Endothelial cell of umbilical vein (primary cell): ENCODE data around the gene GMPR2. TPM values are rescaled to one million over a fixed set of nuclear protein-coding genes. Genes with fewer than 3 reads are reported as not detected.

Source experiments
- BruUV-seq: library from RNA; stranded (reverse); fragments of 400-500 nt; replicated peaks from 2 replicates; lab custom pipeline; 2021; lab: Mats Ljungman, UMichigan
- CTCF ChIA-PET: fragments of 300-600, 350-600 bp; sonication (Branson Sonifier 250); formaldehyde crosslinking; loops from one replicate; lab custom pipeline; 2021; ENCODE audit warnings: antibody characterized with exemption, inconsistent platforms; lab: Charles Lee
- POLR2A ChIA-PET: fragments of 300-600, 350-600 bp; sonication (Branson Sonifier 250); formaldehyde crosslinking; loops from one replicate; lab custom pipeline; 2021; ENCODE audit warnings: antibody characterized with exemption, inconsistent platforms; lab: Charles Lee
- DNase-seq: peaks from one replicate; pipeline ENCODE4 v3.0.0-alpha.2; 2011; ENCODE audit warnings: low read depth, low spot score
- FAIRE-seq: peaks from 2 replicates; lab custom pipeline; 2011; peaks lifted over from hg19 to GRCh38; lab: Jason Lieb, UNC
- H2AFZ ChIP-seq: 2 replicates; pipeline ENCODE4 v1.6.0; 2012; ENCODE audit warnings: low read depth, low read length, control low read depth, inconsistent platforms
- H3K27ac ChIP-seq: 2 replicates; pipeline ENCODE4 v1.5.1; 2011; ENCODE audit warnings: low read depth, mild to moderate bottlenecking, control low read depth, low read length, moderate library complexity; ENCODE audit not compliant: insufficient read depth
- H3K27me3 ChIP-seq, 2 experiments: 2 replicates each; pipeline versions ENCODE4 v1.6.0 to v1.6.1; 2011; ENCODE audit warnings: low read length in 2 of 2, mixed read lengths in 1 of 2; ENCODE audit not compliant: control insufficient read depth in 2 of 2, insufficient read depth in 2 of 2
- H3K36me3 ChIP-seq, 2 experiments: 2 replicates in 1 of 2; 3 replicates in 1 of 2; pipeline ENCODE4 v1.5.1; 2011; ENCODE audit warnings: low read length in 2 of 2, mild to moderate bottlenecking in 1 of 2, moderate library complexity in 1 of 2; ENCODE audit not compliant: control insufficient read depth in 2 of 2, insufficient read depth in 2 of 2; ENCODE audit errors: extremely low read depth in 1 of 2
- H3K4me1 ChIP-seq: 3 replicates; pipeline ENCODE4 v1.5.1; 2011; ENCODE audit warnings: mild to moderate bottlenecking, low read length; ENCODE audit not compliant: control insufficient read depth, insufficient read depth; ENCODE audit errors: extremely low read depth
- H3K4me2 ChIP-seq: 2 replicates; pipeline ENCODE4 v1.6.1; 2011; ENCODE audit warnings: low read length, control low read depth, mixed read lengths; ENCODE audit not compliant: insufficient read depth
- H3K4me3 ChIP-seq, 3 experiments: fragments of 200-600 bp in 1 of 3; sonication (generic), shearing (Covaris generic) in 1 of 3; replicated peaks in 1 of 3; 2 replicates each; pipeline ENCODE4 v1.5.1; 2011 to 2016; ENCODE audit warnings: control low read depth in 3 of 3, low read length in 3 of 3, mild to moderate bottlenecking in 2 of 3, inconsistent platforms in 1 of 3, low read depth in 1 of 3, moderate library complexity in 1 of 3; ENCODE audit not compliant: insufficient read depth in 1 of 3
- H3K79me2 ChIP-seq: 2 replicates; pipeline ENCODE4 v1.6.0; 2012; ENCODE audit warnings: low read length, inconsistent platforms; ENCODE audit not compliant: control insufficient read depth, insufficient read depth
- H3K9ac ChIP-seq: replicated peaks from 2 replicates; pipeline ENCODE3; 2011; ENCODE audit warnings: low read length, control low read depth; ENCODE audit not compliant: insufficient read depth; ENCODE audit errors: extremely low read depth
- H3K9me1 ChIP-seq: replicated peaks from 3 replicates; pipeline ENCODE4 v1.6.0; 2011; ENCODE audit warnings: mild to moderate bottlenecking, low read length; ENCODE audit not compliant: control insufficient read depth, insufficient read depth; ENCODE audit errors: extremely low read depth
- H3K9me3 ChIP-seq: replicated peaks from 2 replicates; pipeline ENCODE4 v1.5.1; 2012; ENCODE audit warnings: low read length, inconsistent platforms; ENCODE audit not compliant: control insufficient read depth, insufficient read depth
- H4K20me1 ChIP-seq: replicated peaks from 2 replicates; pipeline ENCODE3; 2011; ENCODE audit warnings: mild to moderate bottlenecking, low read length; ENCODE audit not compliant: control insufficient read depth, insufficient read depth; ENCODE audit errors: extremely low read depth
- EZH2 ChIP-seq: IDR thresholded peaks from 2 replicates; pipeline ENCODE4 v1.6.1; 2012; ENCODE audit warnings: borderline replicate concordance, low read depth, mild to moderate bottlenecking, moderate library complexity, low read length, inconsistent platforms; ENCODE audit not compliant: severe bottlenecking
- FOS ChIP-seq: IDR thresholded peaks from 2 replicates; pipeline ENCODE4 v1.6.1; 2011; ENCODE audit warnings: mild to moderate bottlenecking, low read length, moderate library complexity, borderline replicate concordance; ENCODE audit not compliant: insufficient read depth
- GATA2 ChIP-seq: IDR thresholded peaks from 2 replicates; pipeline ENCODE4 v1.7.0; 2011; ENCODE audit warnings: low read depth, mild to moderate bottlenecking, moderate library complexity, mixed read lengths, low read length; ENCODE audit not compliant: insufficient read length, insufficient read depth
- JUN ChIP-seq: IDR thresholded peaks from 2 replicates; pipeline ENCODE4 v1.6.1; 2011; ENCODE audit warnings: borderline replicate concordance, low read depth; ENCODE audit not compliant: insufficient read length, insufficient read depth
- MAX ChIP-seq: IDR thresholded peaks from 2 replicates; pipeline ENCODE4 v1.6.1; 2011; ENCODE audit not compliant: insufficient read depth, insufficient read length
- MYC ChIP-seq: IDR thresholded peaks from one replicate; pipeline ENCODE4 v1.6.1; 2011; ENCODE audit warnings: mild to moderate bottlenecking, low read depth, low read length
- POLR2A ChIP-seq: IDR thresholded peaks from 2 replicates; pipeline ENCODE4 v1.6.1; 2012; ENCODE audit warnings: low read depth, mild to moderate bottlenecking, control low read depth, low read length
- POLR2AphosphoS5 ChIP-seq: IDR thresholded peaks from 2 replicates; pipeline ENCODE4 v1.6.1; 2012; ENCODE audit warnings: low read depth, mild to moderate bottlenecking, control low read depth, low read length, moderate library complexity; ENCODE audit not compliant: insufficient read depth
- dilution Hi-C: fragments of 300-500 bp; cut with MboI; formaldehyde crosslinking; loops from one replicate; pipeline ENCODE4 v1.15.0; 2019; ENCODE audit warnings: low sequenced_read_pairs; ENCODE audit not compliant: extremely low pct_ligation_motif_present
- intact Hi-C: fragments of 100-400 bp; cut with micrococcal nuclease; formaldehyde crosslinking; loops from one replicate; pipeline ENCODE4 v1.10.0; 2022
- polyA plus RNA-seq, 4 experiments: library from polyadenylated mRNA; depleted of rRNA in 3 of 4; stranded (reverse) in 3 of 4; unstranded in 1 of 4; fragments of >200 nt; gene quantifications; 2 replicates each; pipeline versions ENCODE4 v1.2.1 to v1.2.3, GENCODE V29; 2011 to 2012; ENCODE audit warnings: missing spikeins in 1 of 4
- total RNA-seq: library from RNA; stranded (reverse); gene quantifications from 2 replicates; pipeline ENCODE4 v1.2.3, GENCODE V29; 2021
- TF ChIP-seq, protein P1 (sequence below), 2 donors: IDR thresholded peaks; 1 replicate in 1 of 2; 2 replicates in 1 of 2; pipeline ENCODE4 v1.5.1; 2011; ENCODE audit warnings: low read length in 2 of 2, mild to moderate bottlenecking in 2 of 2, moderate library complexity in 2 of 2, control low read depth in 1 of 2, inconsistent platforms in 1 of 2, low read depth in 1 of 2; ENCODE audit not compliant: insufficient read depth in 1 of 2; ENCODE audit errors: extremely low read depth in 1 of 2

Gene GMPR2
- total and polyA plus RNA-seq, 2 donors (not counting 3 experiments of a cell fraction or from before 2014, with no cell fraction given): 58.1 to 61.8 TPM

GRCh38 chr14:24274101-24274543, 41.4 kb downstream of the GMPR2 start:
- H3K27me3 ChIP-seq: no peaks in the 10 kb centered on the region
- intact Hi-C loops: no loop called here
- H3K9me1 ChIP-seq: no peaks in the 10 kb centered on the region
- no peak overlapping the region for H3K4me3 ChIP-seq
- no peaks in the 10 kb centered on the region for H3K79me2 ChIP-seq
- no peaks in the 10 kb centered on the region for H4K20me1 ChIP-seq
- dilution Hi-C loops: no loop called here
- H3K9me3 ChIP-seq: no peaks in the 10 kb centered on the region
- no peak overlapping the region for H3K27ac ChIP-seq
- no peak overlapping the region for H3K4me2 ChIP-seq
- peaks cover 9% of the 10 kb centered on the region for H3K4me1 ChIP-seq
- no peak for DNase-seq
- BruUV-seq: no TSS peak
- ChIA-PET POLR2A (no interaction called here), CTCF (interaction anchor here (1.1 to 3.6 kb wide), 2 partner anchors 9 to 24 kb away, joined by 5 to 21 read pairs; no protein-coding TSS in a partner anchor)
- TF ChIP-seq POLR2A (no peak), MYC (no peak), FOS (no peak), GATA2 (no peak), EZH2 (no peak), MAX (no peak), JUN (no peak), POLR2AphosphoS5 (no peak)
- TF ChIP-seq, protein P1, sequence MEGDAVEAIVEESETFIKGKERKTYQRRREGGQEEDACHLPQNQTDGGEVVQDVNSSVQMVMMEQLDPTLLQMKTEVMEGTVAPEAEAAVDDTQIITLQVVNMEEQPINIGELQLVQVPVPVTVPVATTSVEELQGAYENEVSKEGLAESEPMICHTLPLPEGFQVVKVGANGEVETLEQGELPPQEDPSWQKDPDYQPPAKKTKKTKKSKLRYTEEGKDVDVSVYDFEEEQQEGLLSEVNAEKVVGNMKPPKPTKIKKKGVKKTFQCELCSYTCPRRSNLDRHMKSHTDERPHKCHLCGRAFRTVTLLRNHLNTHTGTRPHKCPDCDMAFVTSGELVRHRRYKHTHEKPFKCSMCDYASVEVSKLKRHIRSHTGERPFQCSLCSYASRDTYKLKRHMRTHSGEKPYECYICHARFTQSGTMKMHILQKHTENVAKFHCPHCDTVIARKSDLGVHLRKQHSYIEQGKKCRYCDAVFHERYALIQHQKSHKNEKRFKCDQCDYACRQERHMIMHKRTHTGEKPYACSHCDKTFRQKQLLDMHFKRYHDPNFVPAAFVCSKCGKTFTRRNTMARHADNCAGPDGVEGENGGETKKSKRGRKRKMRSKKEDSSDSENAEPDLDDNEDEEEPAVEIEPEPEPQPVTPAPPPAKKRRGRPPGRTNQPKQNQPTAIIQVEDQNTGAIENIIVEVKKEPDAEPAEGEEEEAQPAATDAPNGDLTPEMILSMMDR (IDR thresholded peaks at IDR 0.05; ENCODE audit: extremely low read depth in 1 of 2, insufficient read depth in 1 of 2, low read depth in 1 of 2, low read length in 2 of 2): no peak
- peaks cover under 1 to 3% of the 10 kb centered on the region in 2 experiments for H3K36me3 ChIP-seq
- no peak overlapping the region for H2AFZ ChIP-seq
- no peak for FAIRE-seq
- no peak overlapping the region for H3K9ac ChIP-seq
